Measurements from ENCODE around the gene ATP9B.
"Not testable (repeated sequence)": the region's sequence is repeated elsewhere in the genome, so short reads cannot be mapped to it uniquely, and the experiment has no call there.

The ATP9B gene

GRCh38 chr18:79136742-79137141, 67.5 kb downstream of the ATP9B start:
- DNase-seq = no peak

- no peak for DNase-seq
These were observed 70.0 kb downstream of the ATP9B start for GRCh38 chr18:79139206-79139605.

- DNase-seq = no peak
These were observed 77.8 kb downstream of the ATP9B start for GRCh38 chr18:79147014-79147413.

- no peak for DNase-seq
These were observed 82.0 kb downstream of the ATP9B start for GRCh38 chr18:79151191-79151590.

- no peak for DNase-seq
These were observed 87.1 kb downstream of the ATP9B start for GRCh38 chr18:79156327-79156726.

- no peak for DNase-seq
These were observed 95.5 kb downstream of the ATP9B start for GRCh38 chr18:79164706-79165105.

GRCh38 chr18:79166702-79167101, 97.5 kb downstream of the ATP9B start:
- DNase-seq = no peak

- no peak for DNase-seq
These were observed 98.5 kb downstream of the ATP9B start for GRCh38 chr18:79167526-79168190.

- no peak for DNase-seq
These were observed 100.9 kb downstream of the ATP9B start for GRCh38 chr18:79169958-79170555.

- DNase-seq = not testable (repeated sequence)
These were observed 103.1 kb downstream of the ATP9B start for GRCh38 chr18:79172331-79172730.

GRCh38 chr18:79173742-79174141, 104.5 kb downstream of the ATP9B start:
- DNase-seq = no peak

- no peak for DNase-seq
These were observed 108.9 kb downstream of the ATP9B start for GRCh38 chr18:79178113-79178531.

- no peak for DNase-seq
These were observed 113.0 kb downstream of the ATP9B start for GRCh38 chr18:79182047-79182713.

GRCh38 chr18:79185648-79186047, 116.5 kb downstream of the ATP9B start:
- DNase-seq = no peak

- no peak for DNase-seq
These were observed 117.5 kb downstream of the ATP9B start for GRCh38 chr18:79186649-79187048.

- no peak for DNase-seq
These were observed 118.5 kb downstream of the ATP9B start for GRCh38 chr18:79187532-79188277.

GRCh38 chr18:79191418-79191817, 122.2 kb downstream of the ATP9B start:
- no peak for DNase-seq

- DNase-seq = no peak
These were observed 122.8 kb downstream of the ATP9B start for GRCh38 chr18:79191956-79192355.

GRCh38 chr18:79193826-79194225, 124.6 kb downstream of the ATP9B start:
- no peak for DNase-seq

- no peak for DNase-seq
These were observed 126.8 kb downstream of the ATP9B start for GRCh38 chr18:79195716-79196683.

GRCh38 chr18:79197531-79197930, 128.3 kb downstream of the ATP9B start:
- no peak for DNase-seq

Measured in fibroblast of skin of back (primary cell).